ENCODE results near the gene MALT1.

GRCh38 chr18:58670404-58671110 lies 708 bp upstream of the MALT1 start:
- TF ChIP-seq POLR2A (IDR thresholded peaks at IDR 0.05; ENCODE audit: low read depth, low read length) (no peak; the same call in 1 of the 2 replicates), POLR2AphosphoS5 (IDR thresholded peaks at IDR 0.05; ENCODE audit: low read depth, low read length) (no peak), TAF1 (IDR thresholded peaks at IDR 0.05; ENCODE audit: low read depth, low read length) (no peak; the same call in 1 of the 2 replicates), PAX5 (IDR thresholded peaks at IDR 0.05; ENCODE audit: insufficient read depth, low read length, severe bottlenecking) (no peak), SPI1 (IDR thresholded peaks at IDR 0.05; ENCODE audit: low read depth, low read length) (no peak)
